ENCODE data around the gene SAA4.
"Not testable (repeated sequence)": the region's sequence is repeated elsewhere in the genome, so short reads cannot be mapped to it uniquely, and the experiment has no call there.

Gene SAA4

DNA sequence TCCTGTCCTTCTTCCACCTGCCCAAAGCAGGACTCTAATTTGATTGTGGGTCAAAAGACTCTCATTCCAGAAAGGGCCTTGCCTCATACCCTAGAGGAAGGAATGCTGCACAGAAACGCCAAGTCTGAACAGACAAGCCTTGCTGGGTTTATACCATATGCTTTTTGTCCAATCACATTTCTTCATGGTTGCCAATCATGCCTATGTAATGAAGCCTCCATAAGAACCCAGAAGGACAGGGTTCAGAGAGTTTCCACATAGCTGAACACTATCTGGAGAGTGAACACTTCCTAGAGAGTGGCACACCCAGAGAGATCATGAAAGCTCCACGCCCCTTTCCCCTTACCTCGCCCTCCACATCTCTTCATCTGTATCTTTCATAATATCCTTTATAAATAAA, 16.6 kb upstream of the SAA4 start:
- Histone ChIP-seq H3K4me3 (ENCODE audit: insufficient read depth, low read length, poor library complexity, severe bottlenecking) (no peak overlapping the region), H3K27me3 (ENCODE audit: low read length) (no peaks in the 10 kb centered on the region), H3K9me2 (replicated peaks; ENCODE audit: insufficient read depth, low read length) (no peaks in the 10 kb centered on the region), H3K9me3 (ENCODE audit: insufficient read depth, low read length) (no peaks in the 10 kb centered on the region), H3K27ac (ENCODE audit: low read depth, low read length) (no peak overlapping the region), H2AFZ (ENCODE audit: low read depth, low read length, severe bottlenecking) (no peak overlapping the region), H3K79me2 (ENCODE audit: insufficient read depth, low read length) (no peaks in the 10 kb centered on the region), H3K36me3 (ENCODE audit: low read length) (no peaks in the 10 kb centered on the region), H3K4me2 (ENCODE audit: low read depth, low read length, poor library complexity, severe bottlenecking) (no peak overlapping the region), H3K9ac (ENCODE audit: low read length) (no peak overlapping the region), H3F3A (ENCODE audit: insufficient read depth) (no peaks in the 10 kb centered on the region), H4K20me1 (ENCODE audit: low read depth, low read length) (no peaks in the 10 kb centered on the region)
- TF ChIP-seq, protein P1, sequence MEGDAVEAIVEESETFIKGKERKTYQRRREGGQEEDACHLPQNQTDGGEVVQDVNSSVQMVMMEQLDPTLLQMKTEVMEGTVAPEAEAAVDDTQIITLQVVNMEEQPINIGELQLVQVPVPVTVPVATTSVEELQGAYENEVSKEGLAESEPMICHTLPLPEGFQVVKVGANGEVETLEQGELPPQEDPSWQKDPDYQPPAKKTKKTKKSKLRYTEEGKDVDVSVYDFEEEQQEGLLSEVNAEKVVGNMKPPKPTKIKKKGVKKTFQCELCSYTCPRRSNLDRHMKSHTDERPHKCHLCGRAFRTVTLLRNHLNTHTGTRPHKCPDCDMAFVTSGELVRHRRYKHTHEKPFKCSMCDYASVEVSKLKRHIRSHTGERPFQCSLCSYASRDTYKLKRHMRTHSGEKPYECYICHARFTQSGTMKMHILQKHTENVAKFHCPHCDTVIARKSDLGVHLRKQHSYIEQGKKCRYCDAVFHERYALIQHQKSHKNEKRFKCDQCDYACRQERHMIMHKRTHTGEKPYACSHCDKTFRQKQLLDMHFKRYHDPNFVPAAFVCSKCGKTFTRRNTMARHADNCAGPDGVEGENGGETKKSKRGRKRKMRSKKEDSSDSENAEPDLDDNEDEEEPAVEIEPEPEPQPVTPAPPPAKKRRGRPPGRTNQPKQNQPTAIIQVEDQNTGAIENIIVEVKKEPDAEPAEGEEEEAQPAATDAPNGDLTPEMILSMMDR (IDR thresholded peaks at IDR 0.05; ENCODE audit: insufficient read depth, low read length, poor library complexity, severe bottlenecking) = no peak
- TF ChIP-seq EZH2phosphoT487 (conservative IDR thresholded peaks at IDR 0.05; ENCODE audit: low read length) = no peak

- Histone ChIP-seq H2AFZ (ENCODE audit: low read depth, low read length, severe bottlenecking) (no peak within 1 kb of the TSS), H3K9me2 (replicated peaks; ENCODE audit: insufficient read depth, low read length) (no peaks in the 10 kb centered on the region), H3K27me3 (ENCODE audit: low read length) (no peaks in the 10 kb centered on the region), H3F3A (ENCODE audit: insufficient read depth) (no peaks in the 10 kb centered on the region), H3K36me3 (ENCODE audit: low read length) (no peaks in the 10 kb centered on the region), H3K4me2 (ENCODE audit: low read depth, low read length, poor library complexity, severe bottlenecking) (no peak within 1 kb of the TSS), H3K9me3 (ENCODE audit: insufficient read depth, low read length) (no peaks in the 10 kb centered on the region), H3K9ac (ENCODE audit: low read length) (no peak within 1 kb of the TSS), H4K20me1 (ENCODE audit: low read depth, low read length) (no peaks in the 10 kb centered on the region), H3K4me3 (ENCODE audit: insufficient read depth, low read length, poor library complexity, severe bottlenecking) (no peak within 1 kb of the TSS), H3K79me2 (ENCODE audit: insufficient read depth, low read length) (no peaks in the 10 kb centered on the region), H3K27ac (ENCODE audit: low read depth, low read length) (no peak within 1 kb of the TSS)
- TF ChIP-seq EZH2phosphoT487 (conservative IDR thresholded peaks at IDR 0.05; ENCODE audit: low read length) = no peak
- TF ChIP-seq, protein P1 (IDR thresholded peaks at IDR 0.05; ENCODE audit: insufficient read depth, low read length, poor library complexity, severe bottlenecking) = no peak
Observed at GRCh38 chr11:18248561-18248960, 12.0 kb upstream of the SAA4 start, which contains the start of gene SAA2. Gene SAA2 (minus strand): TSS chr11:18248668. CDS start chr11:18248011, 657 bp downstream.

DNA sequence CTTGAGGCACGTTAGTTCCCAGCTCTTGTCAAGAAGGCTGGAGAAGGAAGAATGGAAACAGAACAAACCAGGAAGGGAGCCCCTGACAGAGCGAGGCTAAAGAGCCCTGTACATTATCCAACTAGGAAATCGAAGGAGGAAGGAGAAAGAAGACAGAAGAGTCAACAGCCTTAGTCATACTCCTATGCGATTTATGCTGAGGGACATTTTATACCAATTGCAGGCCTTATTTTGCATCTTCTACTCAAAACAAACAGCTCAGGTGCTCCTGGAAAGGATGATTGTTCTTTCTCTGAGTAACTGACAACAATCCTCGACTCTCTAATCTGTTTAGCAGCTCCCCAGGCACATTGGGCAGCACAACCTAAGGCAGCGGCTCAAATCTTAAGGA, 10.6 kb upstream of the SAA4 start:
- not testable (repeated sequence) for H3K9ac ChIP-seq (ENCODE audit: low read length); H3K27ac ChIP-seq (ENCODE audit: low read depth, low read length); H3K79me2 ChIP-seq (ENCODE audit: insufficient read depth, low read length); H3K9me2 ChIP-seq (replicated peaks; ENCODE audit: insufficient read depth, low read length); H4K20me1 ChIP-seq (ENCODE audit: low read depth, low read length); H3K4me2 ChIP-seq (ENCODE audit: low read depth, low read length, poor library complexity, severe bottlenecking); H3K4me3 ChIP-seq (ENCODE audit: insufficient read depth, low read length, poor library complexity, severe bottlenecking); H3K9me3 ChIP-seq (ENCODE audit: insufficient read depth, low read length); H3F3A ChIP-seq (ENCODE audit: insufficient read depth); H3K36me3 ChIP-seq (ENCODE audit: low read length); H3K27me3 ChIP-seq (ENCODE audit: low read length); H2AFZ ChIP-seq (ENCODE audit: low read depth, low read length, severe bottlenecking)

GRCh38 chr11:18246379-18247190, 10.0 kb upstream of the SAA4 start:
- not testable (repeated sequence) for H3K9ac ChIP-seq (ENCODE audit: low read length); H3K4me3 ChIP-seq (ENCODE audit: insufficient read depth, low read length, poor library complexity, severe bottlenecking); H4K20me1 ChIP-seq (ENCODE audit: low read depth, low read length); H3K9me2 ChIP-seq (replicated peaks; ENCODE audit: insufficient read depth, low read length); H3K27ac ChIP-seq (ENCODE audit: low read depth, low read length); H3K4me2 ChIP-seq (ENCODE audit: low read depth, low read length, poor library complexity, severe bottlenecking); H3K9me3 ChIP-seq (ENCODE audit: insufficient read depth, low read length); H2AFZ ChIP-seq (ENCODE audit: low read depth, low read length, severe bottlenecking); H3K27me3 ChIP-seq (ENCODE audit: low read length); H3F3A ChIP-seq (ENCODE audit: insufficient read depth); H3K79me2 ChIP-seq (ENCODE audit: insufficient read depth, low read length); H3K36me3 ChIP-seq (ENCODE audit: low read length)

Measured in SU-DHL-6 (cell line).